Gastrocnemius medialis (tissue), 4 donors: ENCODE results near the gene SEPTIN11.

Experiments
- POLR2A ChIP-seq, 2 donors: fragments of 450-650 bp; IDR thresholded peaks; one replicate each; pipeline ENCODE4 v1.6.1; 2017; ENCODE audit warnings: antibody characterized with exemption in 2 of 2, mild to moderate bottlenecking in 2 of 2, moderate library complexity in 2 of 2
- TF ChIP-seq, protein P1 (sequence below), 5 experiments: fragments of 450-650 bp in 3 of 5; fragments of 200-600 bp in 2 of 5; sonication (generic) in 2 of 5; IDR thresholded peaks in 4 of 5; conservative IDR thresholded peaks in 1 of 5; 1 replicate in 4 of 5; 2 replicates in 1 of 5; pipeline ENCODE4 v1.5.1; 2016 to 2019; ENCODE audit warnings: antibody characterized with exemption in 5 of 5, mild to moderate bottlenecking in 3 of 5, moderate library complexity in 3 of 5

DNA sequence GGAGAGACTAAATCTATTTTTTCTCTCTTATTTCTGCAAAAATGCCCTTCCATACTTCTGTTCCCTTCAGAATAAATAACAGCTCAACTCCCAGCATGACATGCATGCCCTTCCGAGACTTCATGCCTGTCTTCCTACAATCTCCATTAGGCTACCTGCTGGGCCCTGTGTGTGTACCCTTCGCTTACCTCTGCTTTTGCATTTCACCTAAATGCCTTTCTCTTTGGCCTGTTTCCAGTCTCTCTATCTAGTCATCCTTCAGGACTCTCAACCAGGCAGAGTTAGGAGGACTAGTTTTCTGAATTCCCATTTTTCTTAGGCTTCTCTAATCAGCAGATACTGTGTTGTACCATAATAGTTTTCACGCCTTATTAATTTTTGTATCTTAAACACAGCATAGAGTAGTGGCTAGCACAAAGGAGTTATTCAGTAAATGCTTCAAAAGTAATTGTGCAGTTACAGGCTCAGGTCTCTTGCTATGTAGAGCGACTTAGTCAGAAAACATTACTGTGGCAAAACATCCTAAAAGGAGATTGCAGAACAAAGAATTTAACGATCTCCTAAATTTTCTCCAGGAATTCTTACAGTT, 20.5 kb downstream of the SEPTIN11 start:
- TF ChIP-seq, protein P1, sequence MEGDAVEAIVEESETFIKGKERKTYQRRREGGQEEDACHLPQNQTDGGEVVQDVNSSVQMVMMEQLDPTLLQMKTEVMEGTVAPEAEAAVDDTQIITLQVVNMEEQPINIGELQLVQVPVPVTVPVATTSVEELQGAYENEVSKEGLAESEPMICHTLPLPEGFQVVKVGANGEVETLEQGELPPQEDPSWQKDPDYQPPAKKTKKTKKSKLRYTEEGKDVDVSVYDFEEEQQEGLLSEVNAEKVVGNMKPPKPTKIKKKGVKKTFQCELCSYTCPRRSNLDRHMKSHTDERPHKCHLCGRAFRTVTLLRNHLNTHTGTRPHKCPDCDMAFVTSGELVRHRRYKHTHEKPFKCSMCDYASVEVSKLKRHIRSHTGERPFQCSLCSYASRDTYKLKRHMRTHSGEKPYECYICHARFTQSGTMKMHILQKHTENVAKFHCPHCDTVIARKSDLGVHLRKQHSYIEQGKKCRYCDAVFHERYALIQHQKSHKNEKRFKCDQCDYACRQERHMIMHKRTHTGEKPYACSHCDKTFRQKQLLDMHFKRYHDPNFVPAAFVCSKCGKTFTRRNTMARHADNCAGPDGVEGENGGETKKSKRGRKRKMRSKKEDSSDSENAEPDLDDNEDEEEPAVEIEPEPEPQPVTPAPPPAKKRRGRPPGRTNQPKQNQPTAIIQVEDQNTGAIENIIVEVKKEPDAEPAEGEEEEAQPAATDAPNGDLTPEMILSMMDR (IDR thresholded peaks at IDR 0.05 in 4 of 5, conservative IDR thresholded peaks at IDR 0.05 in 1 of 5): no peak
- TF ChIP-seq POLR2A (IDR thresholded peaks at IDR 0.05): no peak
